Daoy (cell line): Measurements from ENCODE around the gene CYP4F22. TPM values are rescaled to one million over a fixed set of nuclear protein-coding genes. Genes with fewer than 3 reads are reported as not detected.

ENCODE experiments used
- DNase-seq: peaks from one replicate; pipeline ENCODE4 v3.0.0-alpha.2; 2015; ENCODE audit warnings: low read depth
- total RNA-seq: library from RNA; depleted of rRNA; stranded (reverse); fragments of >200 nt; shearing (Covaris generic); gene quantifications from 2 replicates; pipeline ENCODE4 v1.2.3, GENCODE V29; 2014

The CYP4F22 gene
- total RNA-seq, 1 experiment from 2014 or later: 0.46 TPM

DNA sequence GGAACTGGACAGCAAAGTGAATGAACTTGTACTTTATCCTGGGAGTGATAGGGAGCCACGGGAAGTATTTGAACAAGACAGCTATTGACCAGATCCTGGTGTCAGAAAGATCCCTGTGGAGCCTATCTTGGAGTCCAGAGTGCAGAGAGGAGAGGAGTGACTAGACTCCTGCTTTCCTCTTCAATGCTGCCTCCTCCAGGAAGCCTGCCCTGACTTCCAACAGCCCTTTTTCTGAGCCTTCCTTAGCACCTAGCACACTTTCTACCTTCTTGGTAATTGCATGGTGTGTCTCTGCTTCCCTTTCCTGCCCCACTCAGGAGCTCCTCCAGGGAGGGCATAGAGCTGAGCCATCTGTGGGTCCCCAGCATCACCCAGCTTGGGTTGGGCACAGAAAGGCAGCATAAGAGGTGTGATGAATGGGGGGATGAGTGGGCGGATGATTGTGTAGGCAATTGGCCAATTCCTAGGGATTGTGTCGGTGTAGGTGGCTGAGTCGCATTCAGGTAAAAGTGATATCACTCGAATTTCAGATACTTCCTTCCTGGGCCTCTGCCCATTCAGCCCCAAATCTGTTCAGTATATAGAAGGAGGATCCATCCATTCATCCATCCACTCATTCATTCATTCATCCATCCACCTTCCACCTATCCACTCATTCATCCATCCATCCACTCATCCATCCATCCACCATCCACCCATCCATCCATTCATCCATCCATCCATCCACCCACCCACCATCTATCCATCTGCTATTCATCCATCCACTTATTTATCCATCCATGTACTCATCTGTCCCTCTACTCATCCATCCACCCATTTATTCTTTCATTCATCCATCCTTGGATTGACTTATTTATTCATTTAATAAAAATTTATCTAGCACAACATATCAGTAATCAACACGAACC lies 26.9 kb downstream of the CYP4F22 start:
- no peak for DNase-seq

- peak; percentile 18 for DNase-seq
Measured at GRCh38 chr19:15536350-15536749, 28.0 kb downstream of the CYP4F22 start.

GRCh38 chr19:15538774-15539173 lies 30.4 kb downstream of the CYP4F22 start:
- no peak for DNase-seq

- no peak for DNase-seq
Measured at GRCh38 chr19:15539638-15540037, 31.3 kb downstream of the CYP4F22 start.

DNA sequence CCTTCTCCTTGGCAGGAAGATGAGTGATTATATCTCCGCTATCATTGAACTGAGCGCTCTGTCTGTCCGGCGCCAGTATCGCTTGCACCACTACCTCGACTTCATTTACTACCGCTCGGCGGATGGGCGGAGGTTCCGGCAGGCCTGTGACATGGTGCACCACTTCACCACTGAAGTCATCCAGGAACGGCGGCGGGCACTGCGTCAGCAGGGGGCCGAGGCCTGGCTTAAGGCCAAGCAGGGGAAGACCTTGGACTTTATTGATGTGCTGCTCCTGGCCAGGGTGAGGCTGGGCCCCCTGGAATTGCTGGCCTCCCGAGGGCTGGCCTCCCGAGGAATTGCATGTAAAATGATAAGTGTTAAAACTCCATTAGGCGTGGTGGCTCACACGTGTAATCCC lies 32.1 kb downstream of the CYP4F22 start:
- no peak for DNase-seq

DNA sequence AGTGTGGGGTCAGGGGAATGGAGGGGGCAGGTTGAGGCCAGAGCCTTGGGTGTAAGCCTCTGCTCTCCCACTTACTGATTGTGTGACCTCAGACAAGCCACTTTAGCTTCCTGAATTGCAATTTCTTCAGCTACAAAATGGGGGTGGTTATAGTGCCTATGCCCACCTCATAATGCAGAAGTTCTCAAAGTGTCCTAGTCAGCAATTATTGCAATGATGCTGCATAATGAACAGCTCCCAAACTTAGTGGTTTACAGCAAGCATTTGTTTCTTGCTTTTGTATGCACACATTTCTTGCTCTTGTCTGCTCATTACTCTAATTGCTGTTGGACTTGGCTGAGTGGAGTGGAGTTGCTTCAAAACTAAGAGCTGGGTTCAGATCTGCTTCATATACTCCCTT lies 36.0 kb downstream of the CYP4F22 start:
- no peak for DNase-seq

DNA sequence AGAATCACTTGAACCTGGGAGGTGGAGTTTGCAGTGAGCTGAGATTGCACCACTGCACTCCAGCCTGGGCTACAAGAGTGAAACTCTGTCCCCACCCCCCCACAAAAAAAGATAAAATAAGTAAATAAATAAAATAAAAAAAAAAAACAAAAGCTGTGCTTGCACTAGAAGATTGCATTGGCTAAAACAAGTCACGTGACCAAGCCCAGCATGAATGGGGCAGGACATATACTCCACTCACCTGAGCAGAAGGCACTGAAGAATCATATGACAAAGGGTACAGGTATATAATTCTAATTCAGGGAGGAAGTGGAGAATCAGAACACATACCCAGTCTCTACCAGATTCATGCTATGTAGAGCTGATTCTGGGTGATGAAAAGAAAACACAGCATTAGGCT lies 36.6 kb downstream of the CYP4F22 start:
- DNase-seq: no peak

DNA sequence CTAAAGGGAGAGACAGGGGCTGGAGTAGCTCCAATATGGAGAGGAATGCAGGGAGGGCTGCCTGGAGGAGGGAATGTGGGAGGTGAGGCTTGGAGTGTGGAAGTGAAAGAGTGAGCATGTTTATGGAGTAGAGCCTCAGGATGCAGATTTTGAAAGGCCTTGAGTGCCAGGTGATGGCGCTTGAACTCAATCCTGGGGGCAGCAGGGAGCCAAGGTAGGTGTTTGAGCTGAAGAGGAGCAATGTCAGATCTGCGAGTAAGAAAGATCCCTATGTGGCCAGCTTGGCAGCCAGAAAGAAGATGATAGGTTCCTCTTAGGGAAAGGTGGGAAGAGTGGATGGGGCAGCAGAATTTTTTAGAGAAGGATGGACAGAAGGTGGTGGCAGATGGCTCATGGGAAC lies 40.3 kb downstream of the CYP4F22 start:
- DNase-seq: no peak

DNA sequence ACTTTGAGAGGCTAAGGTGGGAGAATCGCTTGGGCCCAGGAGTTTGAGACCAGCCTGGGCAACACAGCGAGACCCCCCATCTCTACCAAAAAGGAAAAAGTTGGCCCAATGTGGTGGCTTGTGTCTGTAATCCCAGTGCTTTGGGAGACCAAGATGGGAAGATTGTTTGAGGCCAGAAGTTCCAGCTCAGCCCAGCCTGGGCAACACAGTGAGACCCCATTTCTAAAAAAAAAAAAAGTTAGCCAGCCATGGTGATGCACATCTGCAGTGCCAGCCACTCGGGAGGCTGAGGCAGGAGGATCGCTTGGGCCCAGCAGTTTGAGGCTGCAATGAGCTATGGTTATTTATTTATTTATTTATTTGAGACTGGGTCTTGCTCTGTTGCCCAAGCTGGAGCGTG lies 41.3 kb downstream of the CYP4F22 start:
- DNase-seq: no peak

DNA sequence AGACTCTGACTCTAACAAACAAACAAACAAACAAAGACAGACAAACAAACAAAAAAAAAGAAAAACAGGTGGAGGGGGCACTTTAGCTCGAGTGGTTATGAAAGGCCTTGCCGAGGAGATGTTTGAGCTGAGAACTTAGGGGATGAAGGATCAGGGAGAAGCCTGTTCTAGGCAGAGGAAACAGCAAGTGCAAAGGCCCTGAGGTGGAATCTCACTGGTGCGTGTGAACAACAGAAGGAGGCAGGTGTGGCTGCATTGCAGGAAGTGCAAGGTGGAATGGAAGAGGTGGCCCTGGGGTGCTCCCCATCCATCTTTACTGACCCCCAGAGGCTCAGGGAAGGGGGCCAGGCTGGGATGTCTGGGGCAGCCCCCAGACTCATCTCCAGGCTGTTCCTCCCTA lies 41.9 kb downstream of the CYP4F22 start:
- no peak for DNase-seq

DNA sequence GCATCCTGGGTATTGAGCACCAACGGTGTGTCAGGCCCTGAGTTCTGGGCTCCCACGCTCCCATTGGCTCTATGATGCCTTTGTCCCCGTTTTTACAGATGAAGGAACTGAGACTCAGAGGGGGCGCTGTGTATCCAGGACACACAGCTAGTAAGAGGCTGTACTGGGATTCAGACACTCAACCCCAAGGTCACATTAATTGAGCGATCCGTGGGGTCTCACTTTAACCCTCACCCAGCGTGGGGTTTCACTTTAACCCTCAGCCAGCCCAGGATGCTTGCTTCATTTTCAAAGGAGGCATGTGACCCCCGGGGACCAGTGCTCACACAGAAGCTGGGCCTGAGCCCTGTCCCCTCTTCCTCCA lies 42.6 kb downstream of the CYP4F22 start:
- peak; percentile 31 for DNase-seq

DNA sequence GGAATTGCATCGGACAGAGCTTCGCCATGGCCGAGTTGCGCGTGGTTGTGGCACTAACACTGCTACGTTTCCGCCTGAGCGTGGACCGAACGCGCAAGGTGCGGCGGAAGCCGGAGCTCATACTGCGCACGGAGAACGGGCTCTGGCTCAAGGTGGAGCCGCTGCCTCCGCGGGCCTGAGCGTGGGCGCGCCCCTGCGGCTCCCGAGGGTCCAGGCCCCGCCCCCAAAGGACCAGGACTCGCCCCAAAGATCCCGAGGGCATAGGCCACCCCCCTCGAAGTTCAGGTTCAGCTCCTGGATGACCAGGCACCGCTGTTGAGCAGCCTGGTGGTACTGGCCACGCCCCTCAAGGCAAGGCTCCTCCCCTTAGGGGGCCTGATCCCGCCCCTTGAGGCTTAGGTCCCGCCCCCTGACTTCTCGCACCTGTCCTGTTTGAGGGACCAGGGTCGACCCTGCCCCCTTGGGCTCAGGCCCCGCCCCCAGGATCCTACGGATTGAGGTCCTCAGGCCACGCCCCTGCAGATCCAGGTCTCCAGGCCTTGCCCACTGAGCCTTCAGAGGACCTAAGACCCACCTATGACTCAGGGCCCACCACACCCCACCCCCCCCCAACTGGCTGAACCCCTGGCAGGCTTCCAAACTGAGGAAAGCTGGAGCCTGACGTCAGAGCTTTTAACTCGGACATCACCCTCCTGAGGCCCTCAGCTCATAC lies 43.1 kb downstream of the CYP4F22 start:
- DNase-seq: peak; percentile 75

DNA sequence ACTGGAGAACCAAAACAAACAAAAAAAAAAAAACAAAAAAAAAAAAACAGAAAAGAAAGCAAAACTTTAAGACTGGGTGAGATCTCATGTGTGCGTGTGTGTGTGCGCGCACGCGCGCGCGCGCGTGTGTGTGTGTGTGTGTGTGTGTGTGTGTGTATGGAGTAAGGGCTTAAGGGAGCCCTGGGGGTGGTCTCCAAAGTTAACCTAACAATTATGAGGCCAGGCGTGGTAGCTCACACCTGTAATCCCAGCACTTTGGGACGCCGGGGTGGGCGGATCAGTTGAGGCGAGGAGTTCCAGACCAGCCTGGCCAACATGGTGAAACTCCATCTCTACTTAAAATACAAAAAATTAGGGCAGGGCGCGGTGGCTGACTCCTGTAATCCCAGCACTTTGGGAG lies 46.7 kb downstream of the CYP4F22 start:
- no peak for DNase-seq

- peak; percentile 98 for DNase-seq
Measured at GRCh38 chr19:15555759-15556633, 47.7 kb downstream of the CYP4F22 start.

DNA sequence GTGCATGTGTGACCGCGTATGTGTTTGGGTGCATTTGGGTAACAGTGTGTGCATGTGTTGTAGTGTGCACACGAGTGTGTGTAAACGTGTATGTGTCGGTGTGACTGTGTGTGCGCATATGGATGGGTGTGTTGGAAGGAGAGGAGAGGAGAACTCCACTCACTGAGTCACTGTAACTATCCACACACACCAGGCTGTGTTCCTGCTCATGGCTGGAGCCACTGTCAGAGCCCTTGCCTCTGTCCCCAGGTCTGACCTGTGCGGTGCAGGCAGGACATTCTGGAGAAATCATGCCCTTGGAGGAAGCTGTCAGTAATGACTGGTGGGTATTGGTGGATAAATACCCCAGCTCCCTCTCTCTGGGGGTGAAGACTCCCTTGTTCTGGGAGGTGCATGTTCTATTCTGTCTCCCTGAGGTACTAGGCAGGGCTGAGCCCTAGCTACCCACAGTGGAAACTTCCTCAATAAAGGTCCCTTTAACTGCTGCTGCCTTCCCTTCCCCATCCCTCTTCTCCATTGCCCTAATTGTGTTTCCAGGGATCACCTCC lies 48.4 kb downstream of the CYP4F22 start:
- DNase-seq: no peak

DNA sequence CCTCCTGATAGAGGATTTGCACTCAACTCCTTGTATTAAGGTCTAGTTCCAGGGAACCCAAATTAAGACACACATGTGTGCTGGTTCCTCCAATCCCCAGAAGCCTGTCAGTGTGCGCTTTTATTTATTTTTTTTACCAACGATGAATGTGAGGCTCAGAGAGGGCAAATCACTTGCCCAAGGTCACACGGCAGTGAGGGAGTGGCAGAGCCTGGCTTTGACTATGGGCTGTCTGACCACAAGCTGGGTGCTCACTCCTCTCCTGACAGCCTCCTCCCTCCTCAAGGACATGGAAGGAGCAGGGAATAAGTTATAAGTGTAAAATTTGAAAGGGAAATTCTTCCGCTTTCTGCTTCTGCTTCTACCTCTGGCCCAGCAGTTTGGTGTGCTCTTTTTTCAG lies 48.9 kb downstream of the CYP4F22 start:
- DNase-seq: no peak

DNA sequence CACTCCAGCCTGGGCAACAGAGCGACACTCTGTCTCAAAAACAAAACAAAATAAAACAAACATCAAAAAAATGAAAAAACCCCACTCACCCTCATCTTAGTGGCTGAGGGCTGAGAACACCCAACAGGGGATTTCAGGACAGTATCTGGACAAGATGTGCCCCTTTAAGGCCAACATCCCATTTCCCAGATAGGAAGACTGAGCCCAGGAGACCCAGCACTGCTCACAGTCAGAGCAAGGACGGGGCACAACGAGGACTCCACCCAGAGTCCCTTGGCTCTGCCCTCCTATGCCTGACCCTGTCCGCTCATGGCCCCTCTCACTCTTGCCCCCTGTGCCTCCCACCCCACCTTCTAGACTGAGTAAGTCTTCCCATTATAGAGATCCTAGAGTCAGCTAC lies 53.8 kb downstream of the CYP4F22 start:
- no peak for DNase-seq

DNA sequence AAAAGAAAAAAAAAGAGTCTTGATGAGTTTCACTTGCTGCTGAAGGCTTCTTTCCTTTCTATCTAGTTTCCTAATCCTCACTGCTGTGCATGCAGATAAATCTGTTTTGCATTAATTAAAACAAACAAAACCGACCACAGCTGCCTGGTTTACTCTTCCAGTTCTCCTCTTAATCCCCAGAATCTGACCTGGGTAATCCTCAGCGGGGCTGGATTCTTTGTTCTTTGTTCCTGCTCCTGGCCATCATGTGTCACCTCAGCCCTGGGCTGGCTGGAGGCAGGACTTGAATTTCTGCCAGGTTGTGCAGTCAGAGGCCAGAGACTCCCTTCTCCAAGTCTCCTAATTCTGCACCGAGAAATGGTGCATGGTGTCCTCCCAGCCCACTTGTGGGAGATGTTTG lies 54.5 kb downstream of the CYP4F22 start:
- DNase-seq: peak; percentile 38

GRCh38 chr19:15563325-15563794 lies 55.0 kb downstream of the CYP4F22 start:
- peak; percentile 60 for DNase-seq

DNA sequence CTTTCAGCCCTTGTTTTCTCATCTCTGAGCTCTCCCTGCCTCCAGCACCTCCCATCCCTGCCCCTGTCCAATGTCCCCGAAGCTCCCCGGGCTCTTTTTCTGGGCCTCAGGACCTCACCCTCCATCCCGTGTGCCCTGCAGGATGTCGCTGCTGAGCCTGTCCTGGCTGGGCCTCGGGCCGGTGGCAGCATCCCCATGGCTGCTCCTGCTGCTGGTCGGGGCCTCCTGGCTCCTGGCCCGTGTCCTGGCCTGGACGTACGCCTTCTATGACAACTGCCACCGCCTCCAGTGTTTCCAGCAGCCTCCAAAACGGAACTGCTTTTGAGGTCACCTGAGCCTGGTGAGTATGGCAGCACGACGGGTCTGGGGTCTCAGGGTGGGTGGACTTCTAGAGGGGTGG lies 55.6 kb downstream of the CYP4F22 start:
- no peak for DNase-seq

- no peak for DNase-seq
Measured at GRCh38 chr19:15564534-15565168, 56.3 kb downstream of the CYP4F22 start.
